GM19328 (cell line): ENCODE data around the gene FAT2.
"Not testable (repeated sequence)": the region's sequence is repeated elsewhere in the genome, so short reads cannot be mapped to it uniquely, and the experiment has no call there.

Experiments
- ATAC-seq: cut with Tn5 transposase; IDR thresholded peaks from one replicate; pipeline ENCODE4 v1.9.1; 2021; ENCODE audit warnings: mild to moderate bottlenecking, moderate library complexity; ENCODE audit not compliant: unreplicated experiment

The FAT2 gene

GRCh38 chr5:151581812-151582583, 9.1 kb downstream of the FAT2 start:
- no peak for ATAC-seq

- ATAC-seq, result no peak
These were observed 9.8 kb downstream of the FAT2 start for GRCh38 chr5:151581347-151581746.

DNA sequence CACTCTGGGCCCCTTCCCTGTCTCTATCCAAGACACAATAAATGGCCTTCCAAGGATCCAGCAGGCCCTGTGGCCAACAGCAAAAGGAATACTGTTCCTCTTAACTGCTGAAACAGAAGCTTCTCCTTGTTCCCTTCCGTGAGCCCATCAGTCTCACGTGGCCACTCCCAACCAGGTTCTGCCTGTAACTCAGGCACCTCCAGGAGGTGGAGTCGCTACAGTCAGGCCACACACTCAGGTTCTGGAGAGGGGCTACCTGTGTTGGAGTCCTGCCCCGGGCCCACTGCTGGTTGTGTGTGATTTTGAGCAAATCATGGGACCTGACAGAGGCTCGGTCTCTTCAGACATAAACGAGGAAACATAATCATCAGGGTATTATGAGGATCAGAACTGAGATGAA, 10.3 kb downstream of the FAT2 start:
- ATAC-seq, result no peak

DNA sequence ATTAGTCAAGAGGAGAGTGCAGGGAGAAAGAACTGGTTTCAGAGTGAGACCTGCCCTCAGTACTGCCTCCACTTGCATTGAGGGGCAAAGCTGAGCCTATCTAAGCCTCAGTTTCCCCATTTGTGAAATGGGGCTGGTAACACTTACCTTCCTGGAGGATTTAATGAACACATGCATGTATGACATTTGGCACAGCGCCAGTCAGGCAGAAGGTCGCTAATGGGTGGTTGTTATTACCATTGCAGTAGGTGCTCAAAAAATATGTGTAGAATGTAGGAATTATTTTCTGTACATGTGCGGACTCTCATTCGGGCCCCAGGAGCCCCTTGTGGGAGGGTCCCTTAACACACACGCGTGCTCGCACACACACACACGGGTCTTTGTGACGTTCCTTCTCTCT, 10.9 kb downstream of the FAT2 start:
- ATAC-seq, result no peak

DNA sequence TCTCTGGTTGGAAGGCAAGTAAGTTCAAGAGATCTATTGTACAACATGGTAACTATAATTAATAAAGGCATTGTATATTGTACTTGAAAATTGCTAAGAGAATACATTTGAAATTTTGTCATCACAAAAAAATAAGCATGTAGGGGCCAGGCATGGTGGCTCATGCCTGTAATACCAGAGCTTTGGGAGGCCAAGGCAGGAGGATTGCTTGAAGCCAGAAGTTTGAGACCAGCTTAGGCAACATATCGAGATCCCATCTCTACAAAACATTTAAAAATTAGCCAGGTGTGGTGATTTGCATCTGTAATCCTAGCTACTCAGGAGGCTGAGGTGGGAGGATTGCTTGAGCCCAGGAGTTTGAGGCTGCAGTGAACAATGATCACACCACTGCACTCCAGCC, 12.0 kb downstream of the FAT2 start:
- ATAC-seq, result not testable (repeated sequence)

- ATAC-seq, result no peak
These were observed 12.7 kb downstream of the FAT2 start for GRCh38 chr5:151578326-151579025.

- no peak for ATAC-seq
These were observed 13.6 kb downstream of the FAT2 start for GRCh38 chr5:151577566-151577965.

GRCh38 chr5:151574444-151574996, 16.6 kb downstream of the FAT2 start:
- ATAC-seq, result no peak

DNA sequence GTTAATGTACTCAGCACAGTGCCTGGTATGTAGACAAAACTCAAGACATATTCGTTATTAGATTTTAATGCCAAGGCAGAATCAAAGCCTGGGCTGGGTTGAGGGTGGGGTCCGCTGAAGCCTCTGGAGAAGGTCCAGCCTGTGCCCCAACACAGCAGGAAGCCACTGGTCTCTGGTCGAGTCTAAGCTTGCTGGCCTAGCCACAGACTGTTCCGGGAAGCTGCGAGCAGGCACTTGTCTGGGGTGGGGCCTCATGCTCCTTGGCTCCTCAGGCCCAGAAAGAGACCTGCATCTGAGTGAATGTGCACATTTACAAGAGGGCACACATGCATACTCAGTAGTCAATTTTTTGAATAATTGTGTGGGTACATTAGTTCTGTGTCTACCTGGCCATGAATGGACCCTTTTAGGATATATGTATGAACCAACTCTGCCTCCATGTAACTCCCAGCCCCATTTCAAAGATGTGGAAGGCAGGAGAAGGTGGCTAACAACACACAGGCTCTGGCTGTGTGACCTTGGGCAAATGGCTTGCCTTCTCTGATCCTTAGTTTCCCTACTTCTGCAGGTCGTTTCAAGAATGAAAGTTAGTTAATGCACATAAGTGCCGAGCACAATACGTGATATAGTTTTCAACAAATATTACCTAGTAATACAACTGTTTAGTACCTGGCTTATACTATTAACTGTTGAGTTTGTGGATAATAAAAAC, 18.3 kb downstream of the FAT2 start:
- no peak for ATAC-seq

DNA sequence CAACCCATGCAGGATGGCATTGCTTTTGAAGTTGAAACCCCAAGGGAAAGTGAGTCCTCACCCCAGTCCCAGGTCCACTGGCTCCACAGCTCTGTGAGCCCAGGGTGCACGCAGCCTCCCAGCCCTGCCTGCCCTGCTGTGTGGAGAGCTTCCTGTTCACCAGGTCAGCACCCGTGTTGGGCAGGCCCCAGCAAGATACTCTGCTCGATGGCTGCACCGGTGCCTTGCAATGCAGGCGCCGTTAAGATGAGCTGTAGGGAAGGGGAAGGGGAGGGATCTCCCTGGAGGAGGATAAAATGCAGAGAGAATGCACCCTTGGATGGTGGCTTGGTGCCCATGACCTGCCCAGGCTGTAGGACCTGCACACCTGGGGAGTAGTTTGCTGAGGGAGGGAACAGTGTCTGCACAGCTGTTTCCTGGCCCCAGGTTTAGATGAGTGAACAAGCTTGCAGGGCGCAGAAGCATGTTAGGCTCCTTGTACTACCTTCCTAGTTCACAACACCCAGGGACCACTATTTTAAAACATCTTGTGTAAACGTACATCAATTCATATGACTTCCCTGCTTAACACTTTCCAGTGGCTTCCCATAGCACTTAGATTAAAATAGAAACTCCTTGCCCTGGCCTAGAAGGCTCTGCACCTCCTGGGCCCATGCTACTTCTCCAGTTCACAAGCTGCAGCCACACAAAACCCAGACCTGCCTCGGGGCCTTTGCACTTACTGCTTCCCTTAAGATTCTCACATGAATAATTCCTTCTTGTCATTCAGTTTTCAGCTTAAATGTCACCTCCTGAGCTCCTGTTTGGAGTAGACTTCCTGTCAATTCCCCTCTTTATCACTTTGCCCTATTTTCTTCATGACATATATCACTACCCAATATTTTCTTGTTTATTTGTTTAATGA, 19.6 kb downstream of the FAT2 start:
- no peak for ATAC-seq

- no peak for ATAC-seq
These were observed 20.4 kb downstream of the FAT2 start for GRCh38 chr5:151570512-151571269.

DNA sequence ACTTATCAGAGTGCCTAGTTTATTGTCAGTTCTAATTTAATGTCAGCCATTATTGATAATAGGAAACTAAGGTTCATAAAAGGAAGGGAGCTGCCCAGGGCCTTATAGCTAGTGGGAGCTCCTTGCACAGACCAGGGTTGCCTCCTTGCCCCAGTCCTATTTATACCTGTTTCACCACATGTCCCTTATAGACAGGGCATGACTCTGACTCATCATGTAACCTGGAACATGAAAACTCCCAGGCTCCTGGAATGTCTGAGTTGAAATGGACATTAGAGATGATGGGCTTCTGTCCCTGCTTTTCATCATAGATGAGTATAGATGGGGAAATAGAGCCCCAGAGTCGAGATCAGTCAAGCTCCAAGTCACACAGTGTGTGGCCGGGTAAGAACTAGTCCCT, 21.1 kb downstream of the FAT2 start:
- ATAC-seq, result no peak

GRCh38 chr5:151569132-151570046, 21.7 kb downstream of the FAT2 start:
- no peak for ATAC-seq

- no peak for ATAC-seq
These were observed 23.1 kb downstream of the FAT2 start for GRCh38 chr5:151568036-151568435.

GRCh38 chr5:151565971-151566370, 25.2 kb downstream of the FAT2 start:
- ATAC-seq, result no peak

GRCh38 chr5:151562019-151562707, 29.0 kb downstream of the FAT2 start:
- ATAC-seq, result no peak

DNA sequence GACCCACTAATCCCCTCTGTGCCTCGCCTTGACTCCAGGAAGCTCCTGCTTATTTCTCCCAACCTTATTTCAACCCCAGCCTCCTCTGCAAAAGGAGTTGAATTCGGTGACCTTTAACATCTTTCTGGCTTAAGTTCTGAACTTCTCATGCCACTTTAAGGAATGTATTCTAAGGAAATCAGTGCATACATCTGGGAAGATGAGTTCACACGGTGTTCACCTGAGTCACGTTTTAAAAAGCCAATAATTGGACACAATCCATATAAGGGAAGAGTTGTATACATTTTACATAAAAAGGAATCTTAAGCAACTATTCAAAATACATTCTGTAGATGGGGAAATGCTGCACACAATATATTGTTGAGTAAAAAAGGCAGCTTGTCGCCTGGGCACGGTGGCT, 33.2 kb downstream of the FAT2 start:
- no peak for ATAC-seq

DNA sequence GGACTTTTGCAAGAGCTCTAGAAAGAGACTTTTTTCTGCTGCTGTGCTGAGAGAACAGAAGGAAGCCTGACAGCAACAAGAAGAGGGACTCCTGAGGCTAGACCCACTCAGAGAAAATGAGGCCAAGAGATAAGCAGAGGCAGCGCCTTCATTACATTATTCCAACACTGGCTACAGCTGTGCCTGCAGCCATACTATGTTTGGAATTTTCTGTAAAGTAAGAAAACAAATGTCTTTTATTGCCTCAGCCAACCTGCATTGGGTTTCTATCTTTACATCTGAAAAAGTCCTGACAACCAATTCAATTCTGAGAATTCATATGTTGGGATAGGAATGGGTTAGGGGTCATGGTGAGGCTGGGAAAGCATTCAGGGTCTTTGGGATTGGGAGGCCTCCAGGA, 33.7 kb downstream of the FAT2 start:
- no peak for ATAC-seq
